T-helper 1 cell treated with Interleukin-12 subunit alpha and Interleukin-12 subunit beta and Interleukin-4 antibody, amounts not matched to agents 30 μg/mL and 1 μg/mL, for 36 hours (primary cell): ENCODE results near the gene ZNF425.
A peak's percentile ranks its signal among the peaks of the same experiment; 100 is the strongest.

ENCODE experiments used
- H3K27ac Mint-ChIP-seq: one replicate; pipeline ENCODE4 v1.8.0; 2021; ENCODE audit warnings: mild to moderate bottlenecking, mixed read lengths
- H3K27me3 Mint-ChIP-seq: one replicate; pipeline ENCODE4 v1.8.0; 2021; ENCODE audit warnings: low read depth, mixed read lengths
- H3K36me3 Mint-ChIP-seq: one replicate; pipeline ENCODE4 v1.8.0; 2021; ENCODE audit warnings: low read depth, mixed read lengths
- H3K4me1 Mint-ChIP-seq: one replicate; pipeline ENCODE4 v1.8.0; 2021; ENCODE audit warnings: low read depth, mixed read lengths
- H3K4me3 Mint-ChIP-seq: one replicate; pipeline ENCODE4 v1.8.0; 2021; ENCODE audit warnings: mild to moderate bottlenecking, moderate library complexity, mixed read lengths
- H3K9me3 Mint-ChIP-seq: one replicate; pipeline ENCODE4 v1.8.0; 2021; ENCODE audit warnings: mixed read lengths

The ZNF425 gene, protein sequence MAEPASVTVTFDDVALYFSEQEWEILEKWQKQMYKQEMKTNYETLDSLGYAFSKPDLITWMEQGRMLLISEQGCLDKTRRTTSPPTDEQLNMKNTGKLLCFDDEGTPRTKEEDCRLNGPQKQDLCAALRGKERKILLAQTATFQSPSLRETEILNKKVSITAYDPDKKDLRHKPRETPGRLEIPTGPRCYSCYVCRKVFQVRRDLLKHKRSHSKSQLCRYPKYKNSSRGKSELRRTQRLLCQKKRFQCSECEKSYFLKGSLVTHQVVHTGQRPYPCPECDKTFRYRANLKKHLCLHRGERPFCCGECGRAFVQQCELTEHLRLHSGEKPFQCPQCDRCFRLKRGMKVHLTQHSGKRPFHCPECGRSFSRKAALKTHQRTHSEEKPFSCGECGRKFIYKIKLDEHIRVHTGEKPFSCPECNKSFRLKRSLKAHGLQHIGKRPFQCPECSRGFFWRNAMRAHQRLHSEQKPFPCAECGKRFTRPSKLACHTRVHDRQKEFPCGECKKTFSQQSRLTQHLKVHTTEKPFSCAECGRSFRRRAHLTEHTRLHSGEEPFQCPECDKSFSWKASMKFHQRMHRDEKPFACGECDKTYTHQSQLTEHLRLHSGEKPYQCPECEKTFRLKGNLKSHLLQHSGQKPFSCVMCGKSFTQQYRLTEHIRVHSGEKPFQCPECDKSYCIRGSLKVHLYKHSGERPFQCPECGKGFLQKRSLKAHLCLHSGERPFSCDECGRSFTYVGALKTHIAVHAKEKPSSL

GRCh38 chr7:149125863-149126661 is at the start of gene ZNF425:
Gene ZNF425, minus strand, starts transcription at chr7:149126324. Its CDS starts 111 bp downstream, at chr7:149126213.
- Mint-ChIP-seq H3K9me3 (peaks cover 7% of the 10 kb centered on the region), H3K4me1 (peaks cover 26% of the 10 kb centered on the region), H3K27ac (peak within 1 kb of the TSS; percentile 100), H3K27me3 (no peaks in the 10 kb centered on the region), H3K36me3 (peaks cover 20% of the 10 kb centered on the region), H3K4me3 (peak within 1 kb of the TSS; percentile 100)

- H3K4me3 Mint-ChIP-seq: no peak overlapping the region
- no peaks in the 10 kb centered on the region for H3K9me3 Mint-ChIP-seq
- no peak overlapping the region for H3K27ac Mint-ChIP-seq
- no peaks in the 10 kb centered on the region for H3K4me1 Mint-ChIP-seq
- H3K27me3 Mint-ChIP-seq: no peaks in the 10 kb centered on the region
- H3K36me3 Mint-ChIP-seq: peaks cover 28% of the 10 kb centered on the region
Observed at GRCh38 chr7:149175150-149175549, 49.0 kb upstream of the ZNF425 start.

- Mint-ChIP-seq H3K27ac (no peak overlapping the region), H3K9me3 (no peaks in the 10 kb centered on the region), H3K4me3 (no peak overlapping the region), H3K36me3 (peaks cover 19% of the 10 kb centered on the region), H3K4me1 (no peaks in the 10 kb centered on the region), H3K27me3 (no peaks in the 10 kb centered on the region)
Observed at GRCh38 chr7:149172534-149172920, 46.4 kb upstream of the ZNF425 start.

DNA sequence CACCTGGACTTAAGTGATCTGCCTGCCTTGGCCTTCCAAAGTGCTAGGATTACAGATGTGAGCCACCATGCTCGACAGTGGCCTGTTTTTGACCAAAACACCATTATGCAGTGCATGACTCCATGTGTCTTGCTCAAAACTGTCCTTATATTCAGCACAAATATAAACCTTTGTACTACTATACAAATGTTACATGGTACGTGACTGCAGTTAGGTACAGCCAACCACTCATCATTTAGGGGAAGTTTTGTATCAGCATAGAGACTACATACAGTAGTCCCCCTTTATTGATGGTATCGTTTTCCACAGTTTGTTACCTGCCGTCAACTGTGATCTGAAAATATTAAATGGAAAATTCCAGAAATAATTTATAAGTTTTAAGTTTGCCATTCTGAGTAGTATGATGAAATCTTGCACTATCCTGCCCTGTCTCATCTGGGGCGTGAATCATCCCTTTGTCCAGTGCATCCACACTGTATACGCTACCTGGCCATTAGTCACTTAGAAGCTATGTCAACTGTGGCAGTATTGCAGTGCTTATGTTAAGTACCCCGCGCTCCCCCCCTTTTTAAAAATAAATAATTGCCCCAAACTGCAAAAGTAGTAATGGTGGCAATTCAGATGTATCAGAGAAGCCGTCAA is 45.9 kb upstream of the ZNF425 start:
- Mint-ChIP-seq H3K36me3 (peaks cover 16% of the 10 kb centered on the region), H3K27me3 (no peaks in the 10 kb centered on the region), H3K9me3 (no peaks in the 10 kb centered on the region), H3K27ac (no peak overlapping the region), H3K4me1 (no peaks in the 10 kb centered on the region), H3K4me3 (no peak overlapping the region)

- Mint-ChIP-seq H3K36me3 (peaks cover 25% of the 10 kb centered on the region), H3K4me1 (peaks cover 3% of the 10 kb centered on the region), H3K9me3 (no peaks in the 10 kb centered on the region), H3K27me3 (no peaks in the 10 kb centered on the region), H3K27ac (no peak overlapping the region), H3K4me3 (no peak overlapping the region)
Observed at GRCh38 chr7:149166630-149167352, 40.7 kb upstream of the ZNF425 start.

DNA sequence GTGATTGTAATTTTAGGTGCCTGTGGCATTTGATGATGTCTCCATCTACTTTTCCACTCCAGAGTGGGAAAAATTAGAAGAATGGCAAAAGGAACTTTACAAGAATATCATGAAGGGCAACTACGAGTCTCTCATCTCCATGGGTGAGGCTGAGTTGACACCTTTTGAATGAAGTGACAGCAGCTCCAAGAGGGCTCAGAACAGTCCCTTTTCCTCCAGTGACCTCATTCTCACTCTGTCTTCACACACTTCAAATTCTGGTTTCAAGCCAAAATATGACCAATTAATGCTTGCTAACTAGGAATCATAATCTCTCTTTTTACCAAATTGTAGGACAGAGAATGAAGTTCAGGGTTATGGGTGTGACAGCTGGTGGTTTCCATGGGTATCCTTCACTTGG is 40.0 kb upstream of the ZNF425 start:
- H3K4me1 Mint-ChIP-seq: peaks cover 8% of the 10 kb centered on the region
- H3K27ac Mint-ChIP-seq: no peak overlapping the region
- no peaks in the 10 kb centered on the region for H3K27me3 Mint-ChIP-seq
- H3K4me3 Mint-ChIP-seq: no peak overlapping the region
- H3K9me3 Mint-ChIP-seq: no peaks in the 10 kb centered on the region
- H3K36me3 Mint-ChIP-seq: peaks cover 29% of the 10 kb centered on the region

- Mint-ChIP-seq H3K27ac (peak overlapping the region; percentile 65), H3K4me3 (no peak overlapping the region), H3K9me3 (no peaks in the 10 kb centered on the region), H3K4me1 (peaks cover 11% of the 10 kb centered on the region), H3K36me3 (peaks cover 26% of the 10 kb centered on the region), H3K27me3 (no peaks in the 10 kb centered on the region)
Observed at GRCh38 chr7:149161241-149161848, 35.2 kb upstream of the ZNF425 start.

DNA sequence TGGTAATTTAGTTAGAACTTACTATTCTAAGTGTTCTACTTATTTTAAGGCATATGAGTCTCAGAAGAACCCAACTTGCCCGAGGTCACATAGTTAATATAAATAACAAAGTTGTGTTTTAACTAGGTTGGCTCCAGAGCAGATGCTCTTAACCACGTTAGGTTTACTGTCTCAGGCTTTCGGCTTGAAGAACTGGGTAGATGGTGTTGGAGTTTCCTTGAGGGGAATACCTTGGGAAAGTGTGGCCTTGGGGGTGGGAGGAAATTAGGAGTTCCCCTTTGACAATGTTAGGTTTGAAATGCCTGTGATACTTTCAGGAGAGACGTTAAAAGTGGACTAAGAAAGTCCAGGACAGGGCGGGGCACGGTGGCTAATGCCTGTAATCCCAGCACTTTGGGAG is 30.8 kb upstream of the ZNF425 start:
- Mint-ChIP-seq H3K27ac (no peak overlapping the region), H3K4me3 (no peak overlapping the region), H3K27me3 (no peaks in the 10 kb centered on the region), H3K4me1 (peaks cover 12% of the 10 kb centered on the region), H3K9me3 (no peaks in the 10 kb centered on the region), H3K36me3 (peaks cover 34% of the 10 kb centered on the region)

GRCh38 chr7:149154056-149154455 is 27.9 kb upstream of the ZNF425 start:
- H3K27me3 Mint-ChIP-seq: no peaks in the 10 kb centered on the region
- H3K4me3 Mint-ChIP-seq: no peak overlapping the region
- peaks cover 12% of the 10 kb centered on the region for H3K4me1 Mint-ChIP-seq
- H3K9me3 Mint-ChIP-seq: no peaks in the 10 kb centered on the region
- H3K36me3 Mint-ChIP-seq: peaks cover 29% of the 10 kb centered on the region
- H3K27ac Mint-ChIP-seq: no peak overlapping the region

DNA sequence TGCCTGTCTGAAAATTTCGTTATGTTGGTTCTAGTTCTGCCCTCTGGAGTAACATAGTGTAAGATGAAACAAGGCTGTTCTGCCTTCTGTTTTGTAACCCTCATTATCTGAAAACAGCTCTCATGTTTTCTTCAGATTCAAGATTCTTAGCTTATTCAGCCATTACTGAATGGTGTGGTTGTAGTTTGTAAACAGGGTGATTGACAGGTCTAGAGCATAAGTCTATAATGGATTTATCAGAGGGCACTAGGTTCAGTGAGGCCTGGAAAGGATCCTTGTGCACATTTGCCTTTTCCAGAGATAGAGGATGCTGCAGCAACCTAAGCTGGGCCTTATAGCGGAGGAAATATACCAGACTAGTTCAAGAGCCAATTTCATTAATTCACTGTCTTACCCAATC is 27.2 kb upstream of the ZNF425 start:
- Mint-ChIP-seq H3K4me3 (no peak overlapping the region), H3K27me3 (no peaks in the 10 kb centered on the region), H3K27ac (no peak overlapping the region), H3K4me1 (peaks cover 13% of the 10 kb centered on the region), H3K36me3 (peaks cover 29% of the 10 kb centered on the region), H3K9me3 (no peaks in the 10 kb centered on the region)

- no peak overlapping the region for H3K27ac Mint-ChIP-seq
- H3K4me1 Mint-ChIP-seq: peaks cover 20% of the 10 kb centered on the region
- H3K27me3 Mint-ChIP-seq: no peaks in the 10 kb centered on the region
- H3K36me3 Mint-ChIP-seq: peaks cover 22% of the 10 kb centered on the region
- no peaks in the 10 kb centered on the region for H3K9me3 Mint-ChIP-seq
- no peak overlapping the region for H3K4me3 Mint-ChIP-seq
Observed at GRCh38 chr7:149150981-149151380, 24.9 kb upstream of the ZNF425 start.

DNA sequence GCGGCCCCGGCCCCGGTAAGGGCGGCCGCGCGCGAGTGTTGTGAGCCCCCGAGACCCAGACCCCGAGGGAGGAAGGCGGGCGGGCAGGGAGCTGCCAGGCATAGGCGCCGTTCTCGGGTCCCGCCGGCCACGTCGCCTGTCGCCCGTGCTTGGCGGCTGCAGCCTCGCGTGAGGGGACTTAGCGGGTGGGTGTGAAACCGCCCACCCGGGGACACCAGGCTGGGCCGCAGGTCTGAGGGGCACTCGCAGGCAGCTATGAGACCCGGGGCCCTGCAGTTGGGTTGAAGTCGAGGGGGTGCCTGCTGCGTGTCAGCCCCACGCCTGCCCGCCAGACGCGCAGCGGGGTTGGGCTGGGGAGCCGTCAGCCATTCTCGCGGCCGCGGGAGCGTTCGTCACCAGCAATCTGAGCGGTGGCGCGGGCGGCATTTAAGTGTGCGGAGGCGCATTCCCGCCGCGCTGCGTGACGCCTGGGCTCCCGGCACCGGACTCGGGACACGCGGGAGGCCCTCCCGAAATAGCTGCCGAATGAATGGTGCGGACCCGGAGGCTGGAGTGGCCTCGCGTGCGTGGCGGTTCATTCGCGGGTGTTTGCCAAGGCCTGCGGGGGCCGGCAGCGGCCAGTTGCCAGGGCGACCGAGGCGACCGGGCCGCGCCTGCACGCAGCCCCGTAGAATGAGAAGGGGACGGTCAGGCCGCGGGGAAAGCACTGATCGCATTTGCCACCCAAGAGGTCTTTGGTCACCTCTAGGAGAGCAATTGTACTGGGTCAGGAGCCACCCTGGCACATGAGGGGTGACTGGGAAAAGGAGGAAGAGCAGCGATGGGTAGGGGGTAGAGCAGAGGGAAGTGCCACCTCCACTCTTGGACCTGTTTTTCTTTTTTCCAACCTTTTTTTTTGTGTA is 21.9 kb upstream of the ZNF425 start:
- Mint-ChIP-seq H3K36me3 (peaks cover 6% of the 10 kb centered on the region), H3K4me3 (peak overlapping the region; percentile 80), H3K27me3 (no peaks in the 10 kb centered on the region), H3K27ac (peak overlapping the region; percentile 36), H3K4me1 (peaks cover 23% of the 10 kb centered on the region), H3K9me3 (no peaks in the 10 kb centered on the region)
